Body of pancreas (tissue), 4 donors: Measurements from ENCODE around the gene HPS3.

Experiments
- CTCF ChIP-seq, 7 experiments: fragments of 450-650 bp in 4 of 7; fragments of 200-600 bp in 3 of 7; sonication (generic) in 3 of 7; IDR thresholded peaks; one replicate each; pipeline ENCODE4 v1.5.1; 2016 to 2019; ENCODE audit warnings: antibody characterized with exemption in 7 of 7
- POLR2A ChIP-seq, 3 donors: fragments of 450-650 bp; IDR thresholded peaks; one replicate each; pipeline ENCODE4 v1.6.1; 2016; ENCODE audit warnings: antibody characterized with exemption in 3 of 3, mild to moderate bottlenecking in 2 of 3

GRCh38 chr3:149179220-149179619, 49.8 kb downstream of the HPS3 start:
- TF ChIP-seq CTCF (IDR thresholded peaks at IDR 0.05) (no peak), POLR2A (IDR thresholded peaks at IDR 0.05) (no peak)
